Right cardiac atrium (tissue), 5 donors: ENCODE measurements around the gene SEPTIN5. TPM values are rescaled to one million over a fixed set of nuclear protein-coding genes. Genes with fewer than 3 reads are reported as not detected.

ENCODE experiments used
- ATAC-seq, 2 donors: fragments of 200-7000 bp; cut with Tn5 transposase; one replicate each; pipeline versions ENCODE4 v1.8.0 to v1.9.1; 2020; ENCODE audit warnings: moderate library complexity in 2 of 2, mild to moderate bottlenecking in 1 of 2
- DNase-seq, 3 donors: peaks; one replicate each; pipeline ENCODE4 v3.0.0-alpha.2; 2020
- H3K27ac ChIP-seq: one replicate; pipeline ENCODE4 v1.5.1; 2013; ENCODE audit warnings: mild to moderate bottlenecking, low read length, control low read depth, moderate library complexity
- H3K27me3 ChIP-seq: one replicate; pipeline ENCODE4 v1.6.1; 2013; ENCODE audit not compliant: control insufficient read depth, insufficient read depth
- H3K4me1 ChIP-seq: one replicate; pipeline ENCODE4 v1.6.1; 2013; ENCODE audit warnings: low read length; ENCODE audit not compliant: control insufficient read depth, insufficient read depth
- H3K4me3 ChIP-seq: one replicate; pipeline ENCODE4 v1.5.1; 2013; ENCODE audit warnings: low read length, control low read depth
- H3K9me3 ChIP-seq: one replicate; pipeline ENCODE4 v1.6.1; 2013; ENCODE audit warnings: low read length; ENCODE audit not compliant: control insufficient read depth
- WGBS: extraction: QIAGEN DNeasy Blood & Tissue Kit; methylation state at CpG from one replicate; pipeline ENCODE4 v1.1.7; 2013; 5-methylcytosine and 5-hydroxymethylcytosine counted together
- intact Hi-C, 4 donors: fragments of 100-400 bp; cut with DNase I; formaldehyde crosslinking; loops; one replicate each; pipeline versions ENCODE4 v1.11.0 to v1.14.0; 2022 to 2023
- polyA plus RNA-seq: library from polyadenylated mRNA; stranded (reverse); fragments of 200-250 nt; gene quantifications from one replicate; pipeline ENCODE4 v1.2.3, GENCODE V29; 2013
- total RNA-seq, 4 donors: library from RNA; stranded (reverse); fragmentation: NEBNext Ultra II Directional; extraction: Animal tissue kit (Norgen Biotek cat#: 25700); gene quantifications; one replicate each; pipeline ENCODE4 v1.2.1, GENCODE V29; 2021
- donor health status: healthy with polysubstance abuse.
- donor health status: DM: no; HTN: yes; CAD: no.
- donor health status: DM: no; HTN: no; CAD: no.
- donor health status: DM: no; HTN: yes; CAD: no; lungs with severe emphysema.
- donor health status: DM: yes; HTN: yes; CAD: no.

SEPTIN5 gene
- total and polyA plus RNA-seq, 5 donors = 143 to 264 (median 227) TPM

DNA sequence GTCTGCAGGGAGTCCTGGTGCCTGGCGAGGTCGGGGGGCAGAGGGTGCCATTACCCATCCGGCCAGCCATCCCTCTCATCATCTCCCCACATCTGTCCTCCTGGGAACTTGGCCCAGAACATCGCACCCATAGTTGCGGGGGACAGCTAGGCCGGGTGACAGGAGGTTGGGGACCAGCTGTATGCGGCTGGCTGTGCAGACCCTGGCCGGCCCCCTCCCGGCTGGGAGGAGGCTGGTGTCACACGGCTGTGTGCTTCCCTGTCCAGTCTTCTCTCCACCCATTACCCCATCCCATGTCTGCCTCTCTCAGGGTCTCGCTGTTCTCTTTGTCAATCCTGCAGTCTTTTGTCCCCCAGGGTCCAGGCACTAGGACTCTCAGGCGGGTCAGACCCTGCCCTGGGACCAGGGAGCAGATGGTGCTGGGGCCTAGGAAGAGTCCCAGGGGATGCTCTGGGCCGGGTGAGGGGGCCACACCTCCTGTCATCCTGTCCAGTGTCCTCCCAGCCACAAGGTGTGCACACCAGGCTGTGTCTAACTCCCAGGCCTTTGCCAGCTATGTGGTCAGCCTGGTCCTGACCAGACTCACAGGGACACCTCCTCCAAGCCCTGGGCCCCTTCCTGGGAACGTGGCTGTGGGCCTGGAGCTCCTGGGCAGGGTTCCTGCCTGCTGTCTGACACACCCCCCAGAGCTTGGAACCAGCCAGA lies 39.8 kb downstream of the SEPTIN5 start:
- Histone ChIP-seq H3K9me3 (no peaks in the 10 kb centered on the region), H3K4me1 (peaks cover 4% of the 10 kb centered on the region), H3K27me3 (no peaks in the 10 kb centered on the region), H3K4me3 (no peak overlapping the region), H3K27ac (no peak overlapping the region)
- no peak for DNase-seq
- intact Hi-C loops = no loop called here
- no peak for ATAC-seq
- WGBS = 60% methylated on average over 14 of the region's 14 CpGs

GRCh38 chr22:19754701-19755144 lies 40.4 kb downstream of the SEPTIN5 start:
- H3K9me3 ChIP-seq = no peaks in the 10 kb centered on the region
- no peak for ATAC-seq
- DNase-seq = no peak
- no peaks in the 10 kb centered on the region for H3K27me3 ChIP-seq
- intact Hi-C loops = no loop called here
- H3K27ac ChIP-seq = no peak overlapping the region
- peaks cover 4% of the 10 kb centered on the region for H3K4me1 ChIP-seq
- H3K4me3 ChIP-seq = no peak overlapping the region
- 31% methylated on average over 14 of the region's 14 CpGs for WGBS

- no peaks in the 10 kb centered on the region for H3K9me3 ChIP-seq
- intact Hi-C loops = no loop called here
- H3K4me3 ChIP-seq = no peak overlapping the region
- no peak overlapping the region for H3K27ac ChIP-seq
- no peaks in the 10 kb centered on the region for H3K27me3 ChIP-seq
- ATAC-seq (no peak), DNase-seq (no peak)
- peaks cover 4% of the 10 kb centered on the region for H3K4me1 ChIP-seq
- 1% methylated on average over 59 of the region's 59 CpGs for WGBS
Measured at GRCh38 chr22:19755145-19755710, 40.9 kb downstream of the SEPTIN5 start.

GRCh38 chr22:19755722-19756287 lies 41.5 kb downstream of the SEPTIN5 start:
- H3K27me3 ChIP-seq = no peaks in the 10 kb centered on the region
- H3K4me3 ChIP-seq = no peak overlapping the region
- intact Hi-C loops = no loop called here
- DNase-seq (no peak), ATAC-seq (no peak)
- peaks cover 4% of the 10 kb centered on the region for H3K4me1 ChIP-seq
- no peaks in the 10 kb centered on the region for H3K9me3 ChIP-seq
- no peak overlapping the region for H3K27ac ChIP-seq
- WGBS = 3% methylated on average over 26 of the region's 26 CpGs

GRCh38 chr22:19756288-19757128 lies 42.2 kb downstream of the SEPTIN5 start:
- H3K27me3 ChIP-seq = no peaks in the 10 kb centered on the region
- H3K27ac ChIP-seq = no peak overlapping the region
- ATAC-seq = peak; percentile 23
- WGBS = 4% methylated on average over 76 of the region's 76 CpGs
- DNase-seq = peak in 2 of 3 donors; percentile 64 to 78
- intact Hi-C loops = no loop called here
- no peaks in the 10 kb centered on the region for H3K9me3 ChIP-seq
- peak overlapping the region; percentile 11 for H3K4me3 ChIP-seq
- H3K4me1 ChIP-seq = peaks cover 4% of the 10 kb centered on the region

- H3K27ac ChIP-seq = no peak overlapping the region
- H3K9me3 ChIP-seq = no peaks in the 10 kb centered on the region
- DNase-seq = peak in 2 of 3 donors; percentile 42 to 62
- no peak for ATAC-seq
- intact Hi-C loops = no loop called here
- no peak overlapping the region for H3K4me3 ChIP-seq
- WGBS = 42% methylated on average over 16 of the region's 16 CpGs
- H3K4me1 ChIP-seq = peaks cover 4% of the 10 kb centered on the region
- no peaks in the 10 kb centered on the region for H3K27me3 ChIP-seq
Measured at GRCh38 chr22:19757140-19757984, 43.1 kb downstream of the SEPTIN5 start.

DNA sequence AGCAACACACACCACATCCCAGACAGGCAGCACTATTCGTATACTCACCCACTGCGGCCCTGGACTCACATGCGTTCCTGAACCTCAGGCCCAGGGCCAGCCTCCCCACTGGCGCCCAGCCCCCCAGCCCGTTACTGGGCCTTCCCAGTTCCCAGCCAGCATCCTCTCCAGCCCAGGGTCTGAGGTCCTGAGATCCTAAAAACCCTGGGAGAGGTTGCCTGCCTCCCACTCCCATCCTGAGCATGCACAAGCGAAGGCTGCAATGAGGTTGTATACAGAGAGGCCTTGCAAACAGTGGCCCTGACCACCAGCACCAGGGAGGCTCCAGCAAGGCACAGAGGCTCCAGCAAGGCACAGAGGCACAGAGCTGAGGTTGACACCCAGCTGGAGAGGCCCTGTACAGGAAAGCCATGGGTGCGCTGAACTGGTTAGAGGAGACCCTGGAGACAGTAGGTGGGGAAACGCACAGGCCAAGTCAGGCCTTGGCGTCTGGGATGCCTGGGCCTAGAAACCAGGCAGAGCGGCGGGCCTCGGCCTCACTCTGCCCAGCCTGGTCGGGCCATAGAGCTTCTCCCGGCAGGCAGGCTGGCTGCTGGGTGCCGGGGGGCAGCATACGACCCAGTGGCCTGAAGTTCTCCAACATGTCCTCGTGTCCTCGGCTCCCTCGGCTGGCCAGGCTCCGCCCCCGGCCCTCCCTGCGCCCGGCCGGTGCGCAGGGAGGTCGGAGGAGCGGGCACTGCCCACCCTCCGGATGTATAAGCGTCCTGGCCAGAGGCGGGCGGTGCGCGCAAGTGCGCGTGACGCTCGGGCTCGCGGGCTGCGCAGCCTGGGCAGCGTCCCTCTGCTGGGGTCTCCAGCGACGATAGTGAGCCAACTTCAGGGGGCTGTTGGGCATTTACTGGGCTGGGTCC lies 43.9 kb downstream of the SEPTIN5 start:
- H3K4me1 ChIP-seq = peaks cover 4% of the 10 kb centered on the region
- WGBS = 31% methylated on average over 43 of the region's 43 CpGs
- no peak overlapping the region for H3K4me3 ChIP-seq
- ATAC-seq = no peak
- no peaks in the 10 kb centered on the region for H3K9me3 ChIP-seq
- H3K27ac ChIP-seq = no peak overlapping the region
- H3K27me3 ChIP-seq = no peaks in the 10 kb centered on the region
- DNase-seq = peak in 2 of 3 donors; percentile 38 to 52
- intact Hi-C loops = no loop called here

- H3K9me3 ChIP-seq = no peaks in the 10 kb centered on the region
- peaks cover 4% of the 10 kb centered on the region for H3K4me1 ChIP-seq
- DNase-seq = peak in 1 of 3 donors; percentile 49
- H3K4me3 ChIP-seq = no peak overlapping the region
- intact Hi-C loops = no loop called here
- 8% methylated on average over 21 of the region's 21 CpGs for WGBS
- ATAC-seq = no peak
- no peak overlapping the region for H3K27ac ChIP-seq
- H3K27me3 ChIP-seq = no peaks in the 10 kb centered on the region
Measured at GRCh38 chr22:19758896-19759426, 44.7 kb downstream of the SEPTIN5 start.

- ATAC-seq (no peak), DNase-seq (peak in 2 of 3 donors; percentile 45 to 56)
- intact Hi-C loops = no loop called here
- no peaks in the 10 kb centered on the region for H3K9me3 ChIP-seq
- no peaks in the 10 kb centered on the region for H3K27me3 ChIP-seq
- 4% methylated on average over 43 of the region's 43 CpGs for WGBS
- peaks cover 4% of the 10 kb centered on the region for H3K4me1 ChIP-seq
- no peak overlapping the region for H3K27ac ChIP-seq
- H3K4me3 ChIP-seq = no peak overlapping the region
Measured at GRCh38 chr22:19759427-19760057, 45.2 kb downstream of the SEPTIN5 start.
